Stomach (tissue), 4 donors: ENCODE data around the gene HUNK.

ENCODE experiments used
- CTCF ChIP-seq, 7 experiments: fragments of 450-650 bp in 4 of 7; fragments of 200-600 bp in 3 of 7; sonication (generic) in 3 of 7; IDR thresholded peaks; one replicate each; pipeline ENCODE4 v1.5.1; 2016 to 2019; ENCODE audit warnings: antibody characterized with exemption in 7 of 7, control low read depth in 2 of 7, mild to moderate bottlenecking in 1 of 7
- EP300 ChIP-seq: sonication (generic); formaldehyde crosslinking; IDR thresholded peaks from one replicate; pipeline ENCODE4 v1.6.1; 2017; ENCODE audit warnings: antibody characterized with exemption
- POLR2A ChIP-seq, 4 donors: fragments of 450-650 bp; IDR thresholded peaks; one replicate each; pipeline ENCODE4 v1.6.1; 2016; ENCODE audit warnings: antibody characterized with exemption in 4 of 4, control low read depth in 2 of 4, mild to moderate bottlenecking in 1 of 4, moderate library complexity in 1 of 4
- POLR2AphosphoS5 ChIP-seq, 3 donors: sonication (generic); formaldehyde crosslinking; IDR thresholded peaks; one replicate each; pipeline ENCODE4 v1.6.1; 2016; ENCODE audit warnings: antibody characterized with exemption in 3 of 3

- no peak for TF ChIP-seq CTCF (IDR thresholded peaks at IDR 0.05)
- no peak for TF ChIP-seq EP300
- TF ChIP-seq POLR2A (IDR thresholded peaks at IDR 0.05), result no peak
- no peak for TF ChIP-seq POLR2AphosphoS5 (IDR thresholded peaks at IDR 0.05)
Measured at GRCh38 chr21:31920275-31920674, 47.5 kb downstream of the HUNK start.
